ENCODE data around the gene MT3. TPM values are rescaled to one million over a fixed set of nuclear protein-coding genes. Genes with fewer than 3 reads are reported as not detected.

The MT3 gene
- total and polyA plus RNA-seq, 2 of the 13 experiments (the other 11 are each of a cell fraction or from before 2014, with no cell fraction given), result not detected

- no peak for TF ChIP-seq THAP8 (CRISPR knock-in tag; IDR thresholded peaks at IDR 0.05; ENCODE audit: borderline replicate concordance)
- peak; percentile 72 for TF ChIP-seq HDAC1 (CRISPR knock-in tag; IDR thresholded peaks at IDR 0.05)
- TF ChIP-seq GMEB2 (CRISPR knock-in tag; IDR thresholded peaks at IDR 0.05; ENCODE audit: low read depth), result no peak
- TF ChIP-seq ZNF337 (CRISPR knock-in tag; IDR thresholded peaks at IDR 0.05; ENCODE audit: borderline replicate concordance, low read depth), result no peak
- no peak for TF ChIP-seq KLF13 (CRISPR knock-in tag; IDR thresholded peaks at IDR 0.05)
- 0 out of 2 replicates have a peak, but pooled peaks have one; percentile 41 for TF ChIP-seq ZMAT3 (CRISPR knock-in tag; conservative IDR thresholded peaks at IDR 0.05)
- TF ChIP-seq RAD51 (IDR thresholded peaks at IDR 0.05; ENCODE audit: borderline replicate concordance), result no peak
- TF ChIP-seq TBX3 (IDR thresholded peaks at IDR 0.05; ENCODE audit: borderline replicate concordance), result no peak
- TF ChIP-seq, protein P1, sequence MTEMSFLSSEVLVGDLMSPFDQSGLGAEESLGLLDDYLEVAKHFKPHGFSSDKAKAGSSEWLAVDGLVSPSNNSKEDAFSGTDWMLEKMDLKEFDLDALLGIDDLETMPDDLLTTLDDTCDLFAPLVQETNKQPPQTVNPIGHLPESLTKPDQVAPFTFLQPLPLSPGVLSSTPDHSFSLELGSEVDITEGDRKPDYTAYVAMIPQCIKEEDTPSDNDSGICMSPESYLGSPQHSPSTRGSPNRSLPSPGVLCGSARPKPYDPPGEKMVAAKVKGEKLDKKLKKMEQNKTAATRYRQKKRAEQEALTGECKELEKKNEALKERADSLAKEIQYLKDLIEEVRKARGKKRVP (CRISPR knock-in tag; IDR thresholded peaks at IDR 0.05), result no peak
- no peak for TF ChIP-seq AGO2 (optimal IDR thresholded peaks at IDR 0.05; ENCODE audit: low read depth, low read length)
- no peak for TF ChIP-seq ZSCAN9 (CRISPR knock-in tag; IDR thresholded peaks at IDR 0.05; ENCODE audit: borderline replicate concordance)
- no peak for TF ChIP-seq GATAD1 (CRISPR knock-in tag; IDR thresholded peaks at IDR 0.05)
- no peak for TF ChIP-seq SMAD1 (CRISPR knock-in tag; IDR thresholded peaks at IDR 0.05; ENCODE audit: borderline replicate concordance, low read depth)
- TF ChIP-seq U2AF2 (IDR thresholded peaks at IDR 0.05; ENCODE audit: low read depth, low read length), result no peak
- TF ChIP-seq, protein P2, sequence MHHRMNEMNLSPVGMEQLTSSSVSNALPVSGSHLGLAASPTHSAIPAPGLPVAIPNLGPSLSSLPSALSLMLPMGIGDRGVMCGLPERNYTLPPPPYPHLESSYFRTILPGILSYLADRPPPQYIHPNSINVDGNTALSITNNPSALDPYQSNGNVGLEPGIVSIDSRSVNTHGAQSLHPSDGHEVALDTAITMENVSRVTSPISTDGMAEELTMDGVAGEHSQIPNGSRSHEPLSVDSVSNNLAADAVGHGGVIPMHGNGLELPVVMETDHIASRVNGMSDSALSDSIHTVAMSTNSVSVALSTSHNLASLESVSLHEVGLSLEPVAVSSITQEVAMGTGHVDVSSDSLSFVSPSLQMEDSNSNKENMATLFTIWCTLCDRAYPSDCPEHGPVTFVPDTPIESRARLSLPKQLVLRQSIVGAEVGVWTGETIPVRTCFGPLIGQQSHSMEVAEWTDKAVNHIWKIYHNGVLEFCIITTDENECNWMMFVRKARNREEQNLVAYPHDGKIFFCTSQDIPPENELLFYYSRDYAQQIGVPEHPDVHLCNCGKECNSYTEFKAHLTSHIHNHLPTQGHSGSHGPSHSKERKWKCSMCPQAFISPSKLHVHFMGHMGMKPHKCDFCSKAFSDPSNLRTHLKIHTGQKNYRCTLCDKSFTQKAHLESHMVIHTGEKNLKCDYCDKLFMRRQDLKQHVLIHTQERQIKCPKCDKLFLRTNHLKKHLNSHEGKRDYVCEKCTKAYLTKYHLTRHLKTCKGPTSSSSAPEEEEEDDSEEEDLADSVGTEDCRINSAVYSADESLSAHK (CRISPR knock-in tag; IDR thresholded peaks at IDR 0.05; ENCODE audit: borderline replicate concordance), result no peak
- TF ChIP-seq CEBPG (CRISPR knock-in tag; IDR thresholded peaks at IDR 0.05), result no peak
- TF ChIP-seq SOX5 (CRISPR knock-in tag; IDR thresholded peaks at IDR 0.05; ENCODE audit: borderline replicate concordance), result peak; percentile 83
- TF ChIP-seq, protein P3, sequence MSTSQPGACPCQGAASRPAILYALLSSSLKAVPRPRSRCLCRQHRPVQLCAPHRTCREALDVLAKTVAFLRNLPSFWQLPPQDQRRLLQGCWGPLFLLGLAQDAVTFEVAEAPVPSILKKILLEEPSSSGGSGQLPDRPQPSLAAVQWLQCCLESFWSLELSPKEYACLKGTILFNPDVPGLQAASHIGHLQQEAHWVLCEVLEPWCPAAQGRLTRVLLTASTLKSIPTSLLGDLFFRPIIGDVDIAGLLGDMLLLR (CRISPR knock-in tag; IDR thresholded peaks at IDR 0.05), result no peak
- no peak for TF ChIP-seq ARNT (IDR thresholded peaks at IDR 0.05)
- no peak for TF ChIP-seq ZNF792 (CRISPR knock-in tag; IDR thresholded peaks at IDR 0.05)
- TF ChIP-seq GZF1 (CRISPR knock-in tag; IDR thresholded peaks at IDR 0.05), result no peak
- TF ChIP-seq ZNF589 (CRISPR knock-in tag; conservative IDR thresholded peaks at IDR 0.05), result no peak
These were observed 37.3 kb upstream of the MT3 start (continued) for GRCh38 chr16:56551796-56552738.

Data from HepG2 (cell line).